Stimulated activated CD8-positive, alpha-beta memory T cell treated with anti-CD3 and anti-CD28 coated beads, Interleukin-4, amount 100 ng/mL, for 4 hours (primary cell): ENCODE data around the gene IZUMO4.

Experiments used
- DNase-seq, 2 donors: peaks; one replicate each; pipeline ENCODE4 v3.0.0-alpha.2; 2020; ENCODE audit warnings: low read depth in 2 of 2, low spot score in 1 of 2

The IZUMO4 gene

GRCh38 chr19:2142173-2142829 is 45.6 kb downstream of the IZUMO4 start:
- DNase-seq = no peak

- DNase-seq = no peak
Observed at GRCh38 chr19:2144190-2144589, 47.5 kb downstream of the IZUMO4 start.

- no peak for DNase-seq
Observed at GRCh38 chr19:2145831-2146241, 49.1 kb downstream of the IZUMO4 start.

DNA sequence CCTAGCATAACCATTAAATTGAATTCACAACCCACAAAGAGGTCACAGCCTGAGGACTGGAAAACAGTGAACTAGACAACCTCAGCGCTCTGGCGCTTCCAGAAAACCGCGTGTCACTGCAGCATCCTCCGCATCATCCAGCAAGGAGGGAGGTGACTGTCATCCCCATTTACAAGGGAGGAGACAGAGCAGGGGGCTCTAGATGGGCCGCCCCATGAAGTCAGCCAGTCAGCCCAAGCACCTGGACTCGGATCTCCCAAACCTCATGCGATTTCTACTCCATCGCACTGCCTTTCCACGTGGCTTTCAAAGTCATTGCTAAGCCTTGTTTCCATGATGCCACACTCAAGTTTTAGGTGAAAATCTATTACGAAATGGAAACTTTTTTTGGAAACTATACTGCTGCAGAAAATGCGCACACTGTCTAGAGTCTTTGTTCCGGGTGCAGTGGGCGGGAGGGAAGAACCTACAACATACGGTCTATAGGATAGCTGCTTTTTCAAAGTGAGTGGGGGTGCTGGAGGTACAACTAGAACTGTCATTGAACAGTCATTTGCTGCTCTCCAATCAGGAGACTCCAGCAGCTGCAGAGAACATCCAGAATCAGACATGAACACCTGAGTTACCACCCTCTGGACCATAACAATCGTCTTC is 51.9 kb downstream of the IZUMO4 start:
- DNase-seq = no peak
